Upper lobe of left lung (tissue), 4 donors: ENCODE measurements around the gene SMG1.
"Not testable (repeated sequence)": the region's sequence is repeated elsewhere in the genome, so short reads cannot be mapped to it uniquely, and the experiment has no call there.

Experiments used
- EP300 ChIP-seq, 4 donors: sonication (generic); formaldehyde crosslinking; IDR thresholded peaks; one replicate each; pipeline ENCODE4 v1.5.1; 2017; ENCODE audit warnings: antibody characterized with exemption in 4 of 4, control low read depth in 2 of 4
- POLR2A ChIP-seq, 4 donors: fragments of 450-650 bp; IDR thresholded peaks; one replicate each; pipeline ENCODE4 v1.5.1; 2016 to 2017; ENCODE audit warnings: antibody characterized with exemption in 4 of 4, mild to moderate bottlenecking in 2 of 4
- POLR2AphosphoS5 ChIP-seq, 2 donors: sonication (generic); formaldehyde crosslinking; IDR thresholded peaks; one replicate each; pipeline ENCODE4 v1.5.1; 2017; ENCODE audit warnings: antibody characterized with exemption in 2 of 2
- TF ChIP-seq, protein P1 (sequence below), 6 experiments: fragments of 450-650 bp in 4 of 6; fragments of 200-600 bp in 2 of 6; sonication (generic) in 2 of 6; IDR thresholded peaks; one replicate each; pipeline ENCODE4 v1.5.1; 2016 to 2019; ENCODE audit warnings: antibody characterized with exemption in 6 of 6

DNA sequence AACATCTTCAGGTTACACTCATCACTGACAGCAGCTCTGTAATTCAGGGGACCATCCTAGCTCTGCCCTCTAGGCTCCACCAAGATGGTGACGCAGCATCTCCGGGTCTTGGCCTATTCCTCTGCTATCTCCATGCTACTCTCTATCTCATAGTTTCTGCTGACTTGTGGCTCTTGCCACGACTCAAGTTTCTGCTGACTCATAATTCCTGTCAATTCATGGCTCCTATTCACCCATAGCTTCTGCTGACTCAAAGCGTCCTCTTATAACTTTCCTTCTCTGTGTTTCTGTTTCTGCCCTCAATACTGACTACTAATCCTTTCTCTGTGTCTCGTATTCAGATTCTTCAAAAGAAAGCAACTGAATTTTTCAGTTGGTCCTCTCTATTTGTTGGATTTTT lies 163.5 kb downstream of the SMG1 start:
- not testable (repeated sequence) for TF ChIP-seq POLR2A, EP300, POLR2AphosphoS5 (IDR thresholded peaks at IDR 0.05)
- TF ChIP-seq, protein P1, sequence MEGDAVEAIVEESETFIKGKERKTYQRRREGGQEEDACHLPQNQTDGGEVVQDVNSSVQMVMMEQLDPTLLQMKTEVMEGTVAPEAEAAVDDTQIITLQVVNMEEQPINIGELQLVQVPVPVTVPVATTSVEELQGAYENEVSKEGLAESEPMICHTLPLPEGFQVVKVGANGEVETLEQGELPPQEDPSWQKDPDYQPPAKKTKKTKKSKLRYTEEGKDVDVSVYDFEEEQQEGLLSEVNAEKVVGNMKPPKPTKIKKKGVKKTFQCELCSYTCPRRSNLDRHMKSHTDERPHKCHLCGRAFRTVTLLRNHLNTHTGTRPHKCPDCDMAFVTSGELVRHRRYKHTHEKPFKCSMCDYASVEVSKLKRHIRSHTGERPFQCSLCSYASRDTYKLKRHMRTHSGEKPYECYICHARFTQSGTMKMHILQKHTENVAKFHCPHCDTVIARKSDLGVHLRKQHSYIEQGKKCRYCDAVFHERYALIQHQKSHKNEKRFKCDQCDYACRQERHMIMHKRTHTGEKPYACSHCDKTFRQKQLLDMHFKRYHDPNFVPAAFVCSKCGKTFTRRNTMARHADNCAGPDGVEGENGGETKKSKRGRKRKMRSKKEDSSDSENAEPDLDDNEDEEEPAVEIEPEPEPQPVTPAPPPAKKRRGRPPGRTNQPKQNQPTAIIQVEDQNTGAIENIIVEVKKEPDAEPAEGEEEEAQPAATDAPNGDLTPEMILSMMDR (IDR thresholded peaks at IDR 0.05): not testable (repeated sequence)
